NCI-H187 treated with DMSO at 0.1 percent for 48 hours (cell line): Measurements from ENCODE around the gene IL1RL1.
"Not testable (repeated sequence)": the region's sequence is repeated elsewhere in the genome, so short reads cannot be mapped to it uniquely, and the experiment has no call there.

Experiments used
- DNase-seq: peaks from one replicate; lab custom pipeline; 2025; lab: John Stamatoyannopoulos, UW

Gene IL1RL1

DNA sequence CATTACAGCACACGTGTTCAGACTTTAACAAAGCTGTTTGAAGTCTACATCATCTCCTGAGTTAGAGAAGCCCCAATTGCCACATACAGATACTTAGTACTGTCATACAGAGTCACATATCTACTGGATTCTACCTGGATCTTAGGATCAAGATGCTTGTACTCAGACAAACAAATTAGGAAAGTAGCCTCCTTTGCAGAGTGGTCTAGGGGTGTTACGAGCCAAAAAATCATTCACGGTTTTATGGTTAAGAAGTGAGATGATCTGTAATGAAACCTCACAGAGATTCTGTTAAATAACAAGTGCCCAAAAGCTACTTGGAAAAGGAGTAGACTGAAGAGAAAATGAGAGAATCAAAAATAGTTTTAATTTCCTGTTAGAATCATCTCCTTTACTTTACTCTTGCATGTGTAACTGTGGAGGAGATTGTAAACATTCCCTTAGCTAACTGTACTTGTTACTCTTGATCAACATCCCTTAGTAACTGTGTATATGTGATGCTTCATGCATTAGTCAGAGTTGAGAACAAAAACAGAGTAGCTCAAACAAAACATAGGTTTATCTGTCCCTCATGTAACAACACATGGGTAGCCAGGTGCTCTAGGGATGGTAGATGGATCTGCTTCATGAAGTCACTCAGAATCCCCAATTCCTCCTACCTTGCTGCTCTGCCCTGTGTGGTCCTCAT lies 16.4 kb upstream of the IL1RL1 start:
- DNase-seq: no peak

GRCh38 chr2:102295566-102295965 lies 15.8 kb upstream of the IL1RL1 start:
- DNase-seq: no peak

- DNase-seq: no peak
Observed at GRCh38 chr2:102296449-102296848, 14.9 kb upstream of the IL1RL1 start.

DNA sequence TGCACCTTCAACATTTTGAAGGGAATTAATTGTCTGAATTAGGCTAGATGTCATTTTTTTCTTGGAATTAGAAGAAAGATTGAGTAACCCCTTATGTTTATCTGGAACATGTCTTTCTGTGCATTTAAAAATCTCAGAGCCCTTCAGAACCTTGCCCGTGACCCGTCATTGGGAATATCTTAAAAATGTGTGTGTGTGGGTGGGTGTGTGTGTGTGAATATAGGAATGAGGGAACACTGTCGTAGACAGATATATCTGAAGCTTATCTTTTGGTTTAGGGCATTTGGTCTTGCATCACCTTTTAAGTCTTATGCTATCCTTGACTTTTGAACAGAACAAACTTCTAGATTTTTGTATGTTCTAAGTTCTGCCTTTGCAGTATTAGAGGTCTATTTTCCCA lies 13.5 kb upstream of the IL1RL1 start:
- DNase-seq: no peak

DNA sequence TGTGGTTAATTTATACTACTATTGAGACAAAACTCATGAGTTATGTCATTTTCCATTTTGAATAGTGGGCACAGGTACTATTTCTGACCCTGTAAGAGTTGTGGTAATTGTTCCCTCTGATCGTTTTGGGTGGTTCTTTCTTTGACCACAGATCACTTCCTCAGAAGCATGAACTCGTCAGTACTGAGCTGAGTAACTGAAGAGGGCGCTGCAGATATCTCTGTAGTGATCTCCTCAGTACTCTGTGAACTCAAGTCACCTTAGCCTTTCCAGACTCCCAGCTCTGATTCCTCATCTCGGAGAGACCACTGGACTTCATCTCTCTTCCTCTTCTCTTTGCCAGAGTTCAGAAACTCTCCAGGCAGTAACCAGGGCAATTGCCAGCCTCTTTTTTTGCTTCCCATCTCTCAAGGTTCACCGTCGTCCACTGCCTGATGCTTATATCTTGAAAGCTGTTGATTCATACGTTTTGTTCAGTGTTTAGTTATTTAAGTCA lies 9.4 kb upstream of the IL1RL1 start:
- DNase-seq: no peak

GRCh38 chr2:102302458-102302857 lies 8.9 kb upstream of the IL1RL1 start:
- DNase-seq: no peak

DNA sequence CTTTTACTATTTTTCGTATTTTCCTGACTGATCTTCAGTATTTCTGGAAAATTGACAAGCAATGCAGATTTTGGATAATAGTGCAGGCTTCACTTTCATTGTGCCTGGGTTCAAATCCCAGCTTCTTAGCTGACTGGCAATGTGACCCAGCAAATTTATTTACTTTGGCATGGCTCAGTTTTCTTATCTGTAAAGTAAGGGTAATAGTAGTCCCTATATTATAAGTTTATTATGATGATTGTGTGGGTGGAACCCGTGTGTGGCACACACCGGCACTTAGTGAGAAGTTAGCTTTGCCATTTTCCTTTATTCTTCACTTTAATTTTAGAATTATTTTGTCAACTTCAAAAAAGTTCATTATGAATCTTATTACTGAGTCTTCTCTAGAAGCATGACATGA lies 7.8 kb upstream of the IL1RL1 start:
- DNase-seq: no peak

GRCh38 chr2:102304268-102304667 lies 7.1 kb upstream of the IL1RL1 start:
- DNase-seq: no peak

GRCh38 chr2:102304711-102305611 lies 6.4 kb upstream of the IL1RL1 start:
- DNase-seq: no peak

GRCh38 chr2:102306125-102306524 lies 5.2 kb upstream of the IL1RL1 start:
- no peak for DNase-seq

DNA sequence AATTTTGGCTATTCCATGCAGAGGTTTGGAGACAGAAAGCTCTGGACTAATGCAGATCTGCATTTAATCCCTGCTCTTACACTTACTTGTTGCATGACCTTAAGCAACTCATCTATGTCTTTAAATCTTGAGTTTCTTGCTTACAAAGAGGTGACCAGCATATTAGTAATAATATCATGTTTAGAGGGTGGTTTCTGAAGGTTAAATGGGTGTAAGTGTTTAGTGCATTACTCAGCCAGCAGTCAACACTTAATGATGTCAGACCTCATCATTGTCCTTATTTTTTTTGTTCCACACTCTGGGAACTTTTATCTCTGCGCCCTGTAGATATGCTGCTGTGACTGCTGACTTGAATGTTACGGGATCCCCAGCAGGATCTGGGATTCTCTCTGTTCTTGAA lies 1.7 kb downstream of the IL1RL1 start:
- DNase-seq: no peak

- DNase-seq: no peak
Observed at GRCh38 chr2:102313471-102313870, 2.1 kb downstream of the IL1RL1 start.

GRCh38 chr2:102313950-102314349 lies 2.6 kb downstream of the IL1RL1 start:
- DNase-seq: no peak

- no peak for DNase-seq
Observed at GRCh38 chr2:102315921-102316320, 4.6 kb downstream of the IL1RL1 start.

DNA sequence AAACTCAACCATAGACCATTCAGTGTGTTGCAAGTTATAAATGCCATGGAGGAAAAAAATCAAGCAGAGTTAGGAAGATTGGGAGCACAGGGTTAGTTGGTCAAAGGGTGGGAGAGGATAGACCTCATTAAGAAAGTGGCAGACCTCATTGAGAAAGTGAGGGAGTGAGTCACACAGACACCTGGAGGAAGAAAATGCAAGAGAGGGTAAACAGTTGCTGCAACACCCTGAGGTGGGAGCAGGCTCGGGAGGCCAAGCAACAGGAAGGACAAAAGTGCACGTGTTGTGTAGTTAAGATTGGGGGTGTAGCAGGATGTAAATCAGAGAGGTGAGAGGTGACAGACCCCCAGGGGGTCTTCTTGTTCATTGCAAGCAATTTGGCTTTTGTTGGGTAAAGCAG lies 6.4 kb downstream of the IL1RL1 start:
- no peak for DNase-seq

DNA sequence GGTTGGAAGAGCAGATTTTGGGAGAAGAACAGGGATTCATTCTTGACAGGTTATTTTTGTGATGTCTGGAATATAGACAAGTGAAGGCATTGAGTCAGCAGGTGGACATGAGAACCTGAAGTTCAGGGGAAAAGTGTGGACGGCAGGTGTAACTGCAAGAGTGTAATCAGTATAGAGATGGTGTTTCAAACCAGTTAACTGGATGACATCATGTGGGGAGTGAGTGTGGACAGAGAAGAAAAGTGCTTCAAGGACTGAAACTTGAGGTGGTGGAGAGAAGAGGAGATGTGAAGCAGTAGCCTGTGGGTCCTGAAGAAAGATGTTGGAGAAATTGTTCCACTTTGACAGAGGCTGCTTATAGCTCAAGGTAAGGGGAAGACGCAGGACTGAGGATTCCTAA lies 7.1 kb downstream of the IL1RL1 start:
- DNase-seq: no peak

- DNase-seq: no peak
Observed at GRCh38 chr2:102321941-102322719, 10.8 kb downstream of the IL1RL1 start.

DNA sequence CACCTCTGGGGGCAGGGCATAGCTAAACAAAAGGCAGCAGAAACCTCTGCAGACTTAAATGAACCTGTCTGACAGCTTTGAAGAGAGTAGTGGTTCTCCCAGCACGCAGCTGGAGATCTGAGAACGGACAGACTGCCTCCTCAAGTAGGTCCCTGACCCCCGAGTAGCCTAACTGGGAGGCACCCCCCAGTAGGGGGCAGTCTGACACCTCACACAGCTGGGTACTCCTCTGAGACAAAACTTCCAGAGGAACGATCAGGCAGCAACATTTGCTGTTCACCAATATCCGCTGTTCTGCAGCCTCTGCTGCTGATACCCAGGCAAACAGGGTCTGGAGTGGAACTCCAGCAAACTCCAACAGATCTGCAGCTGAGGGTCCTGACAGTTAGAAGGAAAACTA lies 13.6 kb downstream of the IL1RL1 start:
- DNase-seq: not testable (repeated sequence)

DNA sequence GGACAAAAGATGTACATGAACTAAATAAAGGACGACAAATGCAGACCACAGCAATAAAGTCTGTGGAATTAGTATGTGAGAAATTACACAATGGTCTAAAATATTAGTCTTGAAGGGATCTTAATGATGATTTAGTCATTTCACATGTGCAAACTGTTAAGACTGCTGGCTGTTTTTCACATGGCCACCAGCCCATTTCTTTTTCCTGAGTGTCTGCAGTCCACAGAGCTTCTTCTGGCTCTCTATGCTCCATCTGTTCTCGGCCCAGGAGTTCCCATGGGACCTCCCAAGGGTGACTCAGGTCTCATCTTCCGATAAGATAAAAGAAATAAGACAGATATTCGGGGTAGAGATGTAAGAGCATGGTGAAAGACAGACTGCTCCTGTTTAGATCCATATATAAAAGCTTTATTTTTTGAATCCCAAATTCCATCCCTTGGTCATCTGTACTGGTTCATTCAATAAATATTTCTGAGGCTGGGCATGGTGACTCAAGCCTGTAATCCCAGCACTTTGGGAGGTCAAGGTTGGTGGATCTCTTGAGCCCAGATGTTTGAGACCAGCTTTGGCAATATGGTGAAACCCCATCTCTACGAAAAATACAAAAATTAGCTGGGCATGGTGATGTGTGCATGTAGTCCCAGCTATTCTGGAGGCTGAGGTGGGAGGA lies 20.1 kb downstream of the IL1RL1 start:
- DNase-seq: no peak

DNA sequence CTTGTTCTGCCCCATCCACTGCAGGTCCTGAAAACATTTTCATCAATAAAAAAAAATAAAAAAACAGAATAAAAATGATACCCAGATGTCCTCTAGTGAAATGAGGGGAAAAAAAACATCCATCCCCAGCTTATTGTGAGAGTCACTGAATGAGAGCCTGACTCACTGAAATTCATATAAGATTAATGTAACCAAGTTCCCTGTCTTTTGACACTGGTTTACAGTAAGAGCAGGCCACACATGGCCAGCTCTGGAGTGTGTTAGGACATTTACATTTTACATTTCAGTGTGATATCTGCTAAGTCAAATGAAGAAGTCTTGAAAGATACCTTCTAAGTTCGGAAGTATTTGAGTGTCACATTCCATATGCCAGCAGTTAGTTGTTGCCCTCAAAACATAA lies 23.1 kb downstream of the IL1RL1 start:
- DNase-seq: no peak

DNA sequence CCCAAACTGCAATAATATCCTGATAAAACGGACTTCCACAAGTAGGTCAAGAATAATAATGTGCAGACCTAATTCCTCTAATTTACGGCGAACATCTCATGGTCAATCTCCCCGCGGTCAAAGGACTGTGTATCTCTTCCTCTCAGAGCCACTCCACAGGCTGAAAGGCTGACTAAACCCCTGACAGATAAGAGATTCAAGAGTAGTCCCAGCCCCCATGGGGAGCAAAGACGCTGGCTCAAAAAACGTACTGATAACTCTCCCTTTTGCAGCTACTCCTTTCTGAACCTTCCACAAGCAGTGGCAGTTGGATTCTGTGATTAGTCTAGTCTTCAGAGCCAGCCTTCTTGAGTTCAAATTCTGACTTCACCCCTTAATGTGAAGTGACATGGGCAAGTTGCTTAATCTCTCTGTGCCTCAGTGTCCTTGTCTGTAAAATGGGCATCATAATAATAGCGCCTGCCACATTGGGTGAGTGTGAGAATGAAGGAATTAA lies 24.6 kb downstream of the IL1RL1 start:
- no peak for DNase-seq

GRCh38 chr2:102336502-102336945 lies 25.2 kb downstream of the IL1RL1 start:
- DNase-seq: no peak
